K562 (cell line): ENCODE data around the gene MYMK. TPM values are rescaled to one million over a fixed set of nuclear protein-coding genes. Genes with fewer than 3 reads are reported as not detected.

Source experiments
- ATAC-seq: fragments of 200-7000 bp; cut with Tn5 transposase; 3 replicates; pipeline ENCODE4 v1.9.1; 2020; ENCODE audit warnings: moderate library complexity
- BruUV-seq: library from RNA; stranded (reverse); fragments of 400-500 nt; replicated peaks from 2 replicates; lab custom pipeline; 2021; lab: Mats Ljungman, UMichigan
- CTCF ChIA-PET: fragments of 300-600 bp; formaldehyde crosslinking; extraction: SDS; loops from one replicate; lab custom pipeline; 2021; ENCODE audit warnings: low intra/inter-chr PET ratio; lab: Yijun Ruan, JAX
- POLR2A ChIA-PET: fragments of 300-600, 350-650 bp; sonication (Branson Sonifier 250); formaldehyde crosslinking; extraction: SDS; loops from one replicate; lab custom pipeline; 2021; ENCODE audit warnings: antibody characterized with exemption, inconsistent platforms; lab: Yijun Ruan, JAX
- DNase-seq, 4 experiments: peaks; one replicate each; pipeline versions ENCODE4 v3.0.0 to v3.0.0-alpha.2; 2011 to 2018; ENCODE audit warnings: low spot score in 3 of 4, mixed read lengths in 3 of 4; ENCODE audit errors: extremely low read depth in 1 of 4
- FAIRE-seq: peaks from 2 replicates; lab custom pipeline; 2011; peaks lifted over from hg19 to GRCh38; lab: Jason Lieb, UNC
- H2AFZ ChIP-seq: 2 replicates; pipeline ENCODE4 v1.6.0; 2011; ENCODE audit warnings: low read depth, low read length, control low read depth, inconsistent platforms
- H3K27ac ChIP-seq: fragments of 200-600 bp; 3 replicates; pipeline ENCODE4 v1.8.0; 2011; ENCODE audit warnings: low read depth, mild to moderate bottlenecking, control low read depth, inconsistent platforms, low read length, moderate library complexity, mixed read lengths; ENCODE audit errors: extremely low read depth
- H3K27me3 ChIP-seq, 2 experiments: fragments of 300-600 bp in 1 of 2; 2 replicates in 1 of 2; 3 replicates in 1 of 2; pipeline versions ENCODE4 v1.6.0 to v1.8.0; 2011; ENCODE audit warnings: inconsistent platforms in 2 of 2, low read length in 2 of 2, mild to moderate bottlenecking in 1 of 2, mixed read lengths in 1 of 2, moderate library complexity in 1 of 2; ENCODE audit not compliant: control insufficient read depth in 2 of 2, insufficient read depth in 2 of 2
- H3K36me3 ChIP-seq: fragments of 300-600 bp; 3 replicates; pipeline ENCODE4 v1.8.0; 2011; ENCODE audit warnings: mild to moderate bottlenecking, low read length, inconsistent platforms; ENCODE audit not compliant: control insufficient read depth, insufficient read depth
- H3K4me1 ChIP-seq, 2 experiments: fragments of 200-600 bp in 1 of 2; replicated peaks in 1 of 2; 2 replicates in 1 of 2; 3 replicates in 1 of 2; pipeline versions ENCODE4 v1.5.1 to v1.8.0; 2011; ENCODE audit warnings: inconsistent platforms in 2 of 2, low read length in 2 of 2, mild to moderate bottlenecking in 1 of 2, mixed read lengths in 1 of 2, moderate library complexity in 1 of 2; ENCODE audit not compliant: control insufficient read depth in 2 of 2, insufficient read depth in 2 of 2
- H3K4me2 ChIP-seq: 2 replicates; pipeline ENCODE4 v1.6.1; 2011; ENCODE audit warnings: low read length, control low read depth, inconsistent platforms, mixed read lengths; ENCODE audit not compliant: insufficient read depth
- H3K4me3 ChIP-seq: fragments of 200-600 bp; sonication (generic), shearing (Covaris generic); 2 replicates; pipeline ENCODE4 v1.5.1; 2016; ENCODE audit warnings: control low read depth, inconsistent platforms
- H3K79me2 ChIP-seq: fragments of 200-600 bp; 3 replicates; pipeline ENCODE4 v1.8.0; 2011; ENCODE audit warnings: low read length, inconsistent platforms; ENCODE audit not compliant: control insufficient read depth, insufficient read depth
- H3K9ac ChIP-seq, 2 experiments: 2 replicates each; pipeline versions ENCODE4 v1.6.0 to v1.6.1; 2011; ENCODE audit warnings: low read depth in 2 of 2, low read length in 2 of 2, control low read depth in 1 of 2, inconsistent platforms in 1 of 2, mild to moderate bottlenecking in 1 of 2, mixed read lengths in 1 of 2; ENCODE audit not compliant: insufficient read depth in 1 of 2
- H3K9me1 ChIP-seq: one replicate; pipeline ENCODE4 v1.6.0; 2011; ENCODE audit warnings: inconsistent platforms, mild to moderate bottlenecking, low read length, moderate library complexity; ENCODE audit not compliant: control insufficient read depth, insufficient read depth
- H3K9me3 ChIP-seq: replicated peaks from 2 replicates; pipeline ENCODE4 v1.5.1; 2011; ENCODE audit warnings: low read depth, low read length, inconsistent platforms; ENCODE audit not compliant: control insufficient read depth, insufficient read depth
- H4K20me1 ChIP-seq: replicated peaks from 2 replicates; pipeline ENCODE4 v1.6.1; 2011; ENCODE audit warnings: low read length, inconsistent platforms, mixed read lengths; ENCODE audit not compliant: control insufficient read depth, insufficient read depth
- BCLAF1 ChIP-seq, 2 experiments: fragments of 450-650 bp in 1 of 2; IDR thresholded peaks; 2 replicates each; pipeline ENCODE4 v1.6.1; 2011 to 2017; ENCODE audit warnings: low read depth in 2 of 2, antibody characterized with exemption in 1 of 2, borderline replicate concordance in 1 of 2, low read length in 1 of 2, mild to moderate bottlenecking in 1 of 2, mixed read lengths in 1 of 2; ENCODE audit not compliant: control insufficient read depth in 1 of 2
- CTBP1 ChIP-seq: fragments of 450-650 bp; IDR thresholded peaks from 2 replicates; pipeline ENCODE4 v1.6.1; 2016; ENCODE audit warnings: borderline replicate concordance
- SAFB ChIP-seq: fragments of 200-400 bp; formaldehyde crosslinking; IDR thresholded peaks from 2 replicates; pipeline ENCODE4 v1.6.1; 2017; ENCODE audit warnings: low read depth, low read length, borderline replicate concordance
- TARDBP ChIP-seq: fragments of 450-650 bp; IDR thresholded peaks from 2 replicates; pipeline ENCODE4 v1.6.1; 2016
- TCF3 ChIP-seq: sonication (generic); formaldehyde crosslinking; IDR thresholded peaks from 2 replicates; pipeline ENCODE4 v1.4.0; 2020; ENCODE audit warnings: mild to moderate bottlenecking, missing genetic modification reagents
- ZKSCAN1 ChIP-seq: fragments of 150-350 bp; IDR thresholded peaks from 2 replicates; pipeline ENCODE4 v1.6.1; 2016; ENCODE audit warnings: low read depth, low read length
- WGBS: fragments of 100-300 bp; shearing (Covaris generic); methylation state at CpG from one replicate; pipeline ENCODE4 v1.1.6; 2016; ENCODE audit warnings: low coverage, mixed read lengths; ENCODE audit not compliant: insufficient coverage; ENCODE audit errors: missing lambda C conversion rate; 5-methylcytosine and 5-hydroxymethylcytosine counted together
- in situ Hi-C: fragments of 300-500 bp; cut with MboI; formaldehyde crosslinking; loops from 4 replicates; pipeline ENCODE4 v1.15.0; 2018; ENCODE audit warnings: inconsistent platforms, mixed read lengths
- intact Hi-C: fragments of 100-400 bp; cut with micrococcal nuclease; formaldehyde crosslinking; loops from 2 replicates; pipeline ENCODE4 v1.14.2; 2022
- polyA plus RNA-seq, 8 experiments: library from polyadenylated mRNA; depleted of rRNA in 4 of 8; stranded (reverse) in 5 of 8; unstranded in 3 of 8; fragments of >200 nt; fragmentation: Nextera tagmentation in 2 of 8; fragmentation: Illumina TruSeq in 1 of 8; extraction: Ambion mirVana in 2 of 8; extraction: Trizol in 1 of 8; gene quantifications; 2 replicates each; pipeline versions ENCODE4 v1.2.1 to v1.2.3, GENCODE V29; 2011 to 2014; ENCODE audit warnings: inconsistent platforms in 1 of 8, missing spikeins in 1 of 8
- total RNA-seq, 7 experiments: library from RNA; depleted of rRNA in 6 of 7; stranded (reverse); fragments of >200 nt in 6 of 7; fragmentation: Illumina TruSeq in 2 of 7; extraction: Trizol in 2 of 7; gene quantifications; 2 replicates each; pipeline versions ENCODE4 v1.2.1 to v1.2.3, GENCODE V29; 2011 to 2021; ENCODE audit warnings: low replicate concordance in 1 of 7

The MYMK gene
- total and polyA plus RNA-seq, 9 of the 15 experiments (the other 6 are each of a cell fraction or from before 2014, with no cell fraction given) = not detected

GRCh38 chr9:133474853-133475252 lies 49.9 kb downstream of the MYMK start:
- no peaks in the 10 kb centered on the region for H3K79me2 ChIP-seq
- in situ Hi-C loops = no loop called here
- peaks cover 0 to 56% of the 10 kb centered on the region in 2 experiments; a peak in 3 of 5 replicates for H3K4me1 ChIP-seq
- TF ChIP-seq SAFB = 0 out of 2 replicates have a peak, but pooled peaks have one; percentile 27
- TF ChIP-seq ZKSCAN1 = no peak
- DNase-seq (no peak), FAIRE-seq (no peak), ATAC-seq (no peak)
- POLR2A ChIA-PET = no interaction called here
- no peaks in the 10 kb centered on the region for H3K9me3 ChIP-seq
- intact Hi-C loops = no loop called here
- peaks cover 13 to 60% of the 10 kb centered on the region in 2 experiments for H3K27me3 ChIP-seq
- H4K20me1 ChIP-seq = peaks cover 19% of the 10 kb centered on the region
- no peak overlapping the region for H3K27ac ChIP-seq
- CTCF ChIA-PET = no interaction called here
- H3K9me1 ChIP-seq = no peaks in the 10 kb centered on the region
- H3K9ac ChIP-seq = no peak overlapping the region
- H3K4me2 ChIP-seq = no peak overlapping the region
- H3K36me3 ChIP-seq = no peaks in the 10 kb centered on the region
- 7% methylated on average over 16 of the region's 20 CpGs for WGBS
- H3K4me3 ChIP-seq = no peak overlapping the region
- no peak overlapping the region for H2AFZ ChIP-seq
- BruUV-seq = no TSS peak

GRCh38 chr9:133474215-133474614 lies 50.5 kb downstream of the MYMK start:
- no peak overlapping the region for H3K9ac ChIP-seq
- CTCF ChIA-PET = no interaction called here

More at GRCh38 chr9:133474215-133474614, 50.5 kb downstream of the MYMK start:
- H3K9me1 ChIP-seq = no peaks in the 10 kb centered on the region
- DNase-seq (no peak), ATAC-seq (no peak), FAIRE-seq (no peak)
- POLR2A ChIA-PET = no interaction called here
- H3K4me2 ChIP-seq = no peak overlapping the region
- peaks cover 7 to 63% of the 10 kb centered on the region in 2 experiments; a peak in 4 of 5 replicates for H3K27me3 ChIP-seq
- intact Hi-C loops (no loop called here), in situ Hi-C loops (no loop called here)
- no peak overlapping the region for H3K4me3 ChIP-seq
- no peak overlapping the region for H3K27ac ChIP-seq
- peaks cover 0 to 52% of the 10 kb centered on the region in 2 experiments; a peak in 3 of 5 replicates for H3K4me1 ChIP-seq
- no peaks in the 10 kb centered on the region for H3K79me2 ChIP-seq
- H4K20me1 ChIP-seq = peaks cover 19% of the 10 kb centered on the region
- no peaks in the 10 kb centered on the region for H3K36me3 ChIP-seq
- WGBS = 19% methylated on average over 5 of the region's 5 CpGs
- TF ChIP-seq TCF3 (CRISPR knock-in tag) (0 out of 2 replicates have a peak, but pooled peaks have one; percentile 13), CTBP1 (peak; percentile 23; the same call in 1 of the 2 replicates), TARDBP (no peak), BCLAF1 (IDR thresholded peaks at IDR 0.05; ENCODE audit: borderline replicate concordance in 1 of 2, control insufficient read depth in 1 of 2, low read depth in 2 of 2, low read length in 1 of 2) (no peak)
- no TSS peak for BruUV-seq
- H3K9me3 ChIP-seq = no peaks in the 10 kb centered on the region
- no peak overlapping the region for H2AFZ ChIP-seq
